Measurements from ENCODE around the gene SEPTIN14. TPM values are rescaled to one million over a fixed set of nuclear protein-coding genes. Genes with fewer than 3 reads are reported as not detected.
"Not testable (repeated sequence)": the region's sequence is repeated elsewhere in the genome, so short reads cannot be mapped to it uniquely, and the experiment has no call there.

SEPTIN14 gene
- total RNA-seq (not detected in 2 replicates), polyA plus RNA-seq (not detected in 2 replicates)

GRCh38 chr7:55862652-55863051, at the start of gene SEPTIN14:
Gene SEPTIN14, minus strand, starts transcription at chr7:55862752. Its CDS starts 756 bp downstream, at chr7:55861996.
- not testable (repeated sequence) for H3K27me3 ChIP-seq; H3K4me1 ChIP-seq (ENCODE audit: insufficient read depth); H2AFZ ChIP-seq; H4K20me1 ChIP-seq (ENCODE audit: insufficient read depth, poor library complexity, severe bottlenecking); H3K36me3 ChIP-seq (replicated peaks; ENCODE audit: insufficient read depth, low read depth); H3K9me3 ChIP-seq (ENCODE audit: low read depth); H3K79me2 ChIP-seq; DNase-seq (ENCODE audit: low spot score); H3K4me3 ChIP-seq; H3K27ac ChIP-seq; H3K4me2 ChIP-seq; H3K9me2 ChIP-seq (replicated peaks; ENCODE audit: insufficient read depth)
- 44% methylated on average over 2 of the region's 2 CpGs for WGBS (ENCODE audit: low lambda C conversion rate, missing lambda C conversion rate)

- Histone ChIP-seq H3K27me3 (no peaks in the 10 kb centered on the region), H3K4me1 (ENCODE audit: insufficient read depth) (no peaks in the 10 kb centered on the region), H2AFZ (no peak overlapping the region), H3K9me2 (replicated peaks; ENCODE audit: insufficient read depth) (no peaks in the 10 kb centered on the region), H3K27ac (no peak overlapping the region), H3K4me3 (no peak overlapping the region), H3K79me2 (no peaks in the 10 kb centered on the region), H3K36me3 (replicated peaks; ENCODE audit: insufficient read depth, low read depth) (no peaks in the 10 kb centered on the region), H4K20me1 (ENCODE audit: insufficient read depth, poor library complexity, severe bottlenecking) (no peaks in the 10 kb centered on the region), H3K4me2 (no peak overlapping the region), H3K9me3 (ENCODE audit: low read depth) (no peaks in the 10 kb centered on the region)
- TF ChIP-seq, protein P1, sequence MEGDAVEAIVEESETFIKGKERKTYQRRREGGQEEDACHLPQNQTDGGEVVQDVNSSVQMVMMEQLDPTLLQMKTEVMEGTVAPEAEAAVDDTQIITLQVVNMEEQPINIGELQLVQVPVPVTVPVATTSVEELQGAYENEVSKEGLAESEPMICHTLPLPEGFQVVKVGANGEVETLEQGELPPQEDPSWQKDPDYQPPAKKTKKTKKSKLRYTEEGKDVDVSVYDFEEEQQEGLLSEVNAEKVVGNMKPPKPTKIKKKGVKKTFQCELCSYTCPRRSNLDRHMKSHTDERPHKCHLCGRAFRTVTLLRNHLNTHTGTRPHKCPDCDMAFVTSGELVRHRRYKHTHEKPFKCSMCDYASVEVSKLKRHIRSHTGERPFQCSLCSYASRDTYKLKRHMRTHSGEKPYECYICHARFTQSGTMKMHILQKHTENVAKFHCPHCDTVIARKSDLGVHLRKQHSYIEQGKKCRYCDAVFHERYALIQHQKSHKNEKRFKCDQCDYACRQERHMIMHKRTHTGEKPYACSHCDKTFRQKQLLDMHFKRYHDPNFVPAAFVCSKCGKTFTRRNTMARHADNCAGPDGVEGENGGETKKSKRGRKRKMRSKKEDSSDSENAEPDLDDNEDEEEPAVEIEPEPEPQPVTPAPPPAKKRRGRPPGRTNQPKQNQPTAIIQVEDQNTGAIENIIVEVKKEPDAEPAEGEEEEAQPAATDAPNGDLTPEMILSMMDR (IDR thresholded peaks at IDR 0.05; ENCODE audit: poor library complexity) = no peak
- TF ChIP-seq EZH2phosphoT487 (IDR thresholded peaks at IDR 0.05; ENCODE audit: low read depth, severe bottlenecking, unreplicated experiment) (no peak), EZH2 (IDR thresholded peaks at IDR 0.05; ENCODE audit: borderline replicate concordance) (no peak)
- DNase-seq (ENCODE audit: low spot score) = no peak
- 97% methylated on average over 2 of the region's 8 CpGs for WGBS (ENCODE audit: low lambda C conversion rate, missing lambda C conversion rate)
Measured at GRCh38 chr7:55903985-55904759, 41.6 kb upstream of the SEPTIN14 start.

DNA sequence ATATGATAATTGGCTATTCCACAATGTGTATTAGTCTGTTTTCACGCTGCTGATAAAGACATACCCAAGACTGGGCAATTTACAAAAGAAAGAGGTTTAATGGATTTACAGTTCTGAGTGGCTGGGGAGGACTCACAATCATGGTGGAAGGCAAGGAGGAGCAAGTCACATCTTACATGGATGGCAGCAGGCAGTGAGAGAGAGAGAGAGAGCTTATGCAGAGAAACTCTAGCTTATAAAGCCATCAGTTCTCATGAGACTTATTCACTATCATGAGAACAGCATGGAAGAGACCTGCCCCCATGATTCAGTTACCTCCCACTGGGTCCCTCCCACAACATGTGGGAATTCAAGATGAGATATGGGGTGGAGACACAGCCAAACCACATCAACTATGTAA, 38.5 kb upstream of the SEPTIN14 start:
- not testable (repeated sequence) for H3K79me2 ChIP-seq; H3K27me3 ChIP-seq; H3K4me3 ChIP-seq; H3K4me1 ChIP-seq (ENCODE audit: insufficient read depth); H4K20me1 ChIP-seq (ENCODE audit: insufficient read depth, poor library complexity, severe bottlenecking); H3K9me3 ChIP-seq (ENCODE audit: low read depth); H2AFZ ChIP-seq; H3K9me2 ChIP-seq (replicated peaks; ENCODE audit: insufficient read depth); H3K4me2 ChIP-seq; H3K27ac ChIP-seq; H3K36me3 ChIP-seq (replicated peaks; ENCODE audit: insufficient read depth, low read depth); DNase-seq (ENCODE audit: low spot score)
- WGBS (ENCODE audit: low lambda C conversion rate, missing lambda C conversion rate) = 100% methylated on average over 1 of the region's 1 CpG

DNA sequence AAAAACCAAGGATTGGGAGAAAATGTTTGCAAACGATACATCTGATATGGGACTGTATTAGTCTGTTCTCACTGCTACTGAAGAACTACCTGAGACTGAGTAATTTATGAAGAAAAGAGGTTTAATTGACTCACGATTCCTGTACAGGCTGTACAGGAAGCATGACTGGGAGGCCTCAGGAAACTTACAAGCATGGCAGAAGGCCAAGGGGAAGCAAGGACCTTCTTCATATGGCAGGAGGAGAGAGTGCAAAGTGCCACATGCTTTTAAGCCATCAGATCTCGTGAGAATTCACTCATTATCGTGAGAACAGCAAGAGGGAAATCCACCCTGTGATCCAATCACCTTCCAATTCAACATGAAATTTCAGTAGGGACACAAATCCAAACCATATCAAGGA, 35.7 kb upstream of the SEPTIN14 start:
- Histone ChIP-seq H3K4me1 (ENCODE audit: insufficient read depth) (no peaks in the 10 kb centered on the region), H3K9me2 (replicated peaks; ENCODE audit: insufficient read depth) (no peaks in the 10 kb centered on the region), H4K20me1 (ENCODE audit: insufficient read depth, poor library complexity, severe bottlenecking) (no peaks in the 10 kb centered on the region), H3K4me2 (no peak overlapping the region), H3K79me2 (no peaks in the 10 kb centered on the region), H3K36me3 (replicated peaks; ENCODE audit: insufficient read depth, low read depth) (no peaks in the 10 kb centered on the region), H3K4me3 (no peak overlapping the region), H2AFZ (no peak overlapping the region), H3K27ac (no peak overlapping the region), H3K9me3 (ENCODE audit: low read depth) (no peaks in the 10 kb centered on the region), H3K27me3 (no peaks in the 10 kb centered on the region)
- 88% methylated on average over 4 of the region's 4 CpGs for WGBS (ENCODE audit: low lambda C conversion rate, missing lambda C conversion rate)
- DNase-seq (ENCODE audit: low spot score) = no peak
- no peak for TF ChIP-seq EZH2 (IDR thresholded peaks at IDR 0.05; ENCODE audit: borderline replicate concordance)
- TF ChIP-seq, protein P1 (IDR thresholded peaks at IDR 0.05; ENCODE audit: poor library complexity) = no peak
- TF ChIP-seq EZH2phosphoT487 (IDR thresholded peaks at IDR 0.05; ENCODE audit: low read depth, severe bottlenecking, unreplicated experiment) = no peak
